K562 (cell line): ENCODE results near the gene RNF39. TPM values are rescaled to one million over a fixed set of nuclear protein-coding genes. Genes with fewer than 3 reads are reported as not detected.

Experiments used
- CBFA2T2 ChIP-seq: fragments of 450-650 bp; conservative IDR thresholded peaks from 2 replicates; pipeline ENCODE4 v1.6.1; 2017; ENCODE audit warnings: mild to moderate bottlenecking
- CREM ChIP-seq: IDR thresholded peaks from 2 replicates; pipeline ENCODE4 v1.6.1; 2014; ENCODE audit warnings: antibody characterized with exemption, low read depth
- CXXC5 ChIP-seq: fragments of 250-450 bp; sonication (Bioruptor Pico); IDR thresholded peaks from 2 replicates; pipeline ENCODE4 v1.8.0; 2022; ENCODE audit warnings: inconsistent platforms, mild to moderate bottlenecking, moderate library complexity
- EGR1 ChIP-seq: fragments of 450-650 bp; conservative IDR thresholded peaks from 2 replicates; pipeline ENCODE4 v1.6.1; 2017; ENCODE audit warnings: mild to moderate bottlenecking
- HDGF ChIP-seq: fragments of 450-650 bp; IDR thresholded peaks from 2 replicates; pipeline ENCODE4 v1.6.1; 2016
- KLF13 ChIP-seq: fragments of 450-650 bp; IDR thresholded peaks from 2 replicates; pipeline ENCODE4 v1.6.1; 2016; ENCODE audit warnings: missing genetic modification characterization, low read depth, mild to moderate bottlenecking, missing compliant biosample characterization, moderate library complexity, borderline replicate concordance
- L3MBTL2 ChIP-seq: fragments of 450-650 bp; IDR thresholded peaks from 2 replicates; pipeline ENCODE4 v1.6.1; 2016; ENCODE audit warnings: mild to moderate bottlenecking, moderate library complexity
- MCM2 ChIP-seq: fragments of 450-650 bp; IDR thresholded peaks from 2 replicates; pipeline ENCODE4 v1.6.1; 2017; ENCODE audit warnings: low read depth, mild to moderate bottlenecking
- STAT5A ChIP-seq: IDR thresholded peaks from 2 replicates; pipeline ENCODE4 v1.6.1; 2012; ENCODE audit warnings: low read length, inconsistent platforms, borderline replicate concordance
- ZNF436 ChIP-seq: fragments of 250-450, 450-650 bp; sonication (Bioruptor Pico); formaldehyde crosslinking; IDR thresholded peaks from 2 replicates; pipeline ENCODE4 v1.7.0; 2020; ENCODE audit warnings: mild to moderate bottlenecking
- ZNF511 ChIP-seq: sonication (generic); formaldehyde crosslinking; IDR thresholded peaks from 2 replicates; pipeline ENCODE4 v1.8.0; 2022; ENCODE audit warnings: mild to moderate bottlenecking, missing genetic modification reagents
- polyA plus RNA-seq, 8 experiments: library from polyadenylated mRNA; depleted of rRNA in 4 of 8; stranded (reverse) in 5 of 8; unstranded in 3 of 8; fragments of >200 nt; fragmentation: Nextera tagmentation in 2 of 8; fragmentation: Illumina TruSeq in 1 of 8; extraction: Ambion mirVana in 2 of 8; extraction: Trizol in 1 of 8; gene quantifications; 2 replicates each; pipeline versions ENCODE4 v1.2.1 to v1.2.3, GENCODE V29; 2011 to 2014; ENCODE audit warnings: inconsistent platforms in 1 of 8, missing spikeins in 1 of 8
- total RNA-seq, 7 experiments: library from RNA; depleted of rRNA in 6 of 7; stranded (reverse); fragments of >200 nt in 6 of 7; fragmentation: Illumina TruSeq in 2 of 7; extraction: Trizol in 2 of 7; gene quantifications; 2 replicates each; pipeline versions ENCODE4 v1.2.1 to v1.2.3, GENCODE V29; 2011 to 2021; ENCODE audit warnings: low replicate concordance in 1 of 7
- TF ChIP-seq, protein P1 (sequence below): fragments of 450-650 bp; IDR thresholded peaks from 2 replicates; pipeline ENCODE4 v1.6.1; 2018; ENCODE audit warnings: mild to moderate bottlenecking, low read depth; ENCODE audit not compliant: partially characterized antibody
- TF ChIP-seq, protein P2 (sequence below), 2 experiments: fragments of 450-650 bp; conservative IDR thresholded peaks; 2 replicates each; pipeline ENCODE4 v1.6.1; 2017; ENCODE audit warnings: mild to moderate bottlenecking in 2 of 2, moderate library complexity in 2 of 2
- TF ChIP-seq, protein P3 (sequence below): fragments of 250-450 bp; sonication (Bioruptor Pico); IDR thresholded peaks from 2 replicates; pipeline ENCODE4 v1.4.0; 2020; ENCODE audit warnings: borderline replicate concordance

RNF39 gene
- total and polyA plus RNA-seq, 9 of the 15 experiments (the other 6 are each of a cell fraction or from before 2014, with no cell fraction given): not detected

- TF ChIP-seq ZNF511 (no peak), CREM (peak; percentile 31; the same call in 1 of the 2 replicates), KLF13 (no peak), L3MBTL2 (no peak), HDGF (no peak), ZNF436 (CRISPR knock-in tag) (no peak), EGR1 (peak; percentile 33; the same call in 1 of the 2 replicates), MCM2 (no peak), STAT5A (no peak), CXXC5 (no peak), CBFA2T2 (no peak)
- TF ChIP-seq, protein P1, sequence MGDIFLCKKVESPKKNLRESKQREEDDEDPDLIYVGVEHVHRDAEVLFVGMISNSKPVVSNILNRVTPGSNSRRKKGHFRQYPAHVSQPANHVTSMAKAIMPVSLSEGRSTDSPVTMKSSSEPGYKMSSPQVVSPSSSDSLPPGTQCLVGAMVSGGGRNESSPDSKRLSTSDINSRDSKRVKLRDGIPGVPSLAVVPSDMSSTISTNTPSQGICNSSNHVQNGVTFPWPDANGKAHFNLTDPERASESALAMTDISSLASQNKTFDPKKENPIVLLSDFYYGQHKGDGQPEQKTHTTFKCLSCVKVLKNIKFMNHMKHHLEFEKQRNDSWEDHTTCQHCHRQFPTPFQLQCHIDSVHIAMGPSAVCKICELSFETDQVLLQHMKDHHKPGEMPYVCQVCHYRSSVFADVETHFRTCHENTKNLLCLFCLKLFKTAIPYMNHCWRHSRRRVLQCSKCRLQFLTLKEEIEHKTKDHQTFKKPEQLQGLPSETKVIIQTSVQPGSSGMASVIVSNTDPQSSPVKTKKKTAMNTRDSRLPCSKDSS: no peak
- TF ChIP-seq, protein P2, sequence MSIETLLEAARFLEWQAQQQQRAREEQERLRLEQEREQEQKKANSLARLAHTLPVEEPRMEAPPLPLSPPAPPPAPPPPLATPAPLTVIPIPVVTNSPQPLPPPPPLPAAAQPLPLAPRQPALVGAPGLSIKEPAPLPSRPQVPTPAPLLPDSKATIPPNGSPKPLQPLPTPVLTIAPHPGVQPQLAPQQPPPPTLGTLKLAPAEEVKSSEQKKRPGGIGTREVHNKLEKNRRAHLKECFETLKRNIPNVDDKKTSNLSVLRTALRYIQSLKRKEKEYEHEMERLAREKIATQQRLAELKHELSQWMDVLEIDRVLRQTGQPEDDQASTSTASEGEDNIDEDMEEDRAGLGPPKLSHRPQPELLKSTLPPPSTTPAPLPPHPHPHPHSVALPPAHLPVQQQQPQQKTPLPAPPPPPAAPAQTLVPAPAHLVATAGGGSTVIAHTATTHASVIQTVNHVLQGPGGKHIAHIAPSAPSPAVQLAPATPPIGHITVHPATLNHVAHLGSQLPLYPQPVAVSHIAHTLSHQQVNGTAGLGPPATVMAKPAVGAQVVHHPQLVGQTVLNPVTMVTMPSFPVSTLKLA (conservative IDR thresholded peaks at IDR 0.05): 0 out of 4 replicates have a peak, but pooled peaks of 1 of the 2 experiments have one; percentile 23
- TF ChIP-seq, protein P3, sequence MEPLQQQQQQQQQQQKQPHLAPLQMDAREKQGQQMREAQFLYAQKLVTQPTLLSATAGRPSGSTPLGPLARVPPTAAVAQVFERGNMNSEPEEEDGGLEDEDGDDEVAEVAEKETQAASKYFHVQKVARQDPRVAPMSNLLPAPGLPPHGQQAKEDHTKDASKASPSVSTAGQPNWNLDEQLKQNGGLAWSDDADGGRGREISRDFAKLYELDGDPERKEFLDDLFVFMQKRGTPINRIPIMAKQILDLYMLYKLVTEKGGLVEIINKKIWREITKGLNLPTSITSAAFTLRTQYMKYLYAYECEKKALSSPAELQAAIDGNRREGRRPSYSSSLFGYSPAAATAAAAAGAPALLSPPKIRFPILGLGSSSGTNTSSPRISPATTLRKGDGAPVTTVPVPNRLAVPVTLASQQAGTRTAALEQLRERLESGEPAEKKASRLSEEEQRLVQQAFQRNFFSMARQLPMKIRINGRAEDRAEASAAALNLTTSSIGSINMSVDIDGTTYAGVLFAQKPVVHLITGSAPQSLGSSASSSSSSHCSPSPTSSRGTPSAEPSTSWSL (CRISPR knock-in tag): no peak
Measured at GRCh38 chr6:30100585-30101443, 25.2 kb upstream of the RNF39 start (continued).
